Type B pancreatic cell (in vitro differentiated cells): Measurements from ENCODE around the gene PMS2. TPM values are rescaled to one million over a fixed set of nuclear protein-coding genes. Genes with fewer than 3 reads are reported as not detected.

Experiments
- DNase-seq: peaks from one replicate; pipeline ENCODE4 v3.0.0; 2021; ENCODE audit warnings: mixed read lengths; ENCODE audit not compliant: unreplicated experiment; ENCODE audit errors: extremely low spot score
- H3K27ac Mint-ChIP-seq: 2 replicates; pipeline ENCODE4 v1.8.0; 2021; ENCODE audit warnings: mild to moderate bottlenecking, mixed read lengths
- H3K27me3 Mint-ChIP-seq: 2 replicates; pipeline ENCODE4 v1.8.0; 2021; ENCODE audit warnings: mixed read lengths
- H3K36me3 Mint-ChIP-seq: 2 replicates; pipeline ENCODE4 v1.8.0; 2021; ENCODE audit warnings: mixed read lengths
- H3K4me1 Mint-ChIP-seq: one replicate; pipeline ENCODE4 v1.8.0; 2021; ENCODE audit warnings: mixed read lengths; ENCODE audit not compliant: unreplicated experiment
- H3K4me3 Mint-ChIP-seq: 2 replicates; pipeline ENCODE4 v1.8.0; 2021; ENCODE audit warnings: mild to moderate bottlenecking, mixed read lengths
- H3K9me3 Mint-ChIP-seq: 2 replicates; pipeline ENCODE4 v1.8.0; 2021; ENCODE audit warnings: mixed read lengths
- total RNA-seq: library from RNA; stranded (reverse); gene quantifications from 2 replicates; pipeline ENCODE4 v1.2.1, GENCODE V29; 2021; ENCODE audit warnings: low replicate concordance
- TF ChIP-seq, protein P1 (sequence below): fragments of 200-600 bp; sonication (generic); conservative IDR thresholded peaks from 2 replicates; pipeline ENCODE4 v1.5.0; 2021; ENCODE audit warnings: antibody characterized with exemption, mild to moderate bottlenecking

The PMS2 gene
- total RNA-seq, 1 donor from 2014 or later, result 20.6 TPM

DNA sequence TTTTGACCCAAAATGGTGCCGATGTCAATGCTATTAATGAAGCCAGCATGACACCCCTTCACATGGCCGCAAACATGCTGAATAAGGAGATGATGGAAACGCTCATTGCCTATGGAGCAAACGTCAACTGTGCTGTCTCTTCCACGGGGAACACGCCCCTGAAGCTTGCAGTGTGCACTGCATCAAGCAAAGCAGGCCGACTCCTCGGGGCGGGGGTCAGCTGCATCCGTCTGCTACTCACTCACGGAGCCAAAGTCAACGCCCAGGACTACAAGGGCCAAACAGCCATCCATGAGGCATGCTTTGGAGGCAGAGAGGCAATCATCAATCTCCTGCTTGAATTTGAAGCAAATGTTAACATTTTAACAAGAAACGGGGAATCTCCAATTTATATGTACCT lies 26.8 kb upstream of the PMS2 start:
- H3K36me3 Mint-ChIP-seq, result peaks cover 32% of the 10 kb centered on the region
- H3K27ac Mint-ChIP-seq, result no peak overlapping the region
- no peaks in the 10 kb centered on the region for H3K27me3 Mint-ChIP-seq
- no peaks in the 10 kb centered on the region for H3K4me1 Mint-ChIP-seq
- TF ChIP-seq, protein P1, sequence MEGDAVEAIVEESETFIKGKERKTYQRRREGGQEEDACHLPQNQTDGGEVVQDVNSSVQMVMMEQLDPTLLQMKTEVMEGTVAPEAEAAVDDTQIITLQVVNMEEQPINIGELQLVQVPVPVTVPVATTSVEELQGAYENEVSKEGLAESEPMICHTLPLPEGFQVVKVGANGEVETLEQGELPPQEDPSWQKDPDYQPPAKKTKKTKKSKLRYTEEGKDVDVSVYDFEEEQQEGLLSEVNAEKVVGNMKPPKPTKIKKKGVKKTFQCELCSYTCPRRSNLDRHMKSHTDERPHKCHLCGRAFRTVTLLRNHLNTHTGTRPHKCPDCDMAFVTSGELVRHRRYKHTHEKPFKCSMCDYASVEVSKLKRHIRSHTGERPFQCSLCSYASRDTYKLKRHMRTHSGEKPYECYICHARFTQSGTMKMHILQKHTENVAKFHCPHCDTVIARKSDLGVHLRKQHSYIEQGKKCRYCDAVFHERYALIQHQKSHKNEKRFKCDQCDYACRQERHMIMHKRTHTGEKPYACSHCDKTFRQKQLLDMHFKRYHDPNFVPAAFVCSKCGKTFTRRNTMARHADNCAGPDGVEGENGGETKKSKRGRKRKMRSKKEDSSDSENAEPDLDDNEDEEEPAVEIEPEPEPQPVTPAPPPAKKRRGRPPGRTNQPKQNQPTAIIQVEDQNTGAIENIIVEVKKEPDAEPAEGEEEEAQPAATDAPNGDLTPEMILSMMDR, result no peak
- no peaks in the 10 kb centered on the region for H3K9me3 Mint-ChIP-seq
- no peak for DNase-seq
- H3K4me3 Mint-ChIP-seq, result no peak overlapping the region

DNA sequence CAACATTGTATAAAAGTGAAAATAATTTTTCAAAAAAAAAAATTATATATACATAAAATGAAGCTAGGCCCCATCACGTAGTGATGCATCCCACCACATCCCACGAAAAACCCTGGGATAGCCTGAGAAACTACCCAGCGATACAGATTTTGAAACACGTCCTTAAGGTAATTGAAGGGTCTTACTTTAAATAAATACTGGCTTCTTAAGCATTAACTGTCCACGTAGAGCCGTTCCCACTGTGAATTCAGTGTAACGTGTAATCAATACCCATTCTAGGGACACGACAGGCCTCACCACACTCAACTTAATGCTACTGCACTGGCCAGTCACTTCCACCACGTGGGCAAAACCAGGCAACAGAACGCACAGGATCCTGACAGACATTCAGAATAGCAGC lies 26.3 kb upstream of the PMS2 start:
- H3K4me3 Mint-ChIP-seq, result no peak overlapping the region
- peaks cover 28% of the 10 kb centered on the region for H3K36me3 Mint-ChIP-seq
- H3K27me3 Mint-ChIP-seq, result no peaks in the 10 kb centered on the region
- no peaks in the 10 kb centered on the region for H3K9me3 Mint-ChIP-seq
- no peak overlapping the region for H3K27ac Mint-ChIP-seq
- TF ChIP-seq, protein P1, result no peak
- no peak for DNase-seq
- no peaks in the 10 kb centered on the region for H3K4me1 Mint-ChIP-seq

DNA sequence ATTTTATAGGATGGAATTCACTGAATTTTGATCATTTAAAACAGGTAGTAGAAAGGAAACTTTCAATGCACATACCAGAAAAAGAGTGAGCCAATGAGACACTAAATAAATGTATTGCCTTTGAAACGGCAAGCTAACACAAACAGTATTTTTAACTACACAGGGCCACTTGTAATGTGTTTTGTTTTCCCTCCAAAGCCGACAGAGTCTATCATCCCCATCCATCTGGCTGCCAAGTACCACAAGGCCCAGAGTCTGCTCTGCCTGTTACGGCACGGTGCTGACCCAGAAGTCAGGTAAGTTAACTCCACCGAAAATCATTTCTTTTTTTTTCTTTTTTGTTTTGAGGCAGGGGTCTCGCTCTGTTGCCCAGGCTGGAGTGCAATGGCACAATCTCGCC lies 23.8 kb upstream of the PMS2 start:
- TF ChIP-seq, protein P1, result no peak

DNA sequence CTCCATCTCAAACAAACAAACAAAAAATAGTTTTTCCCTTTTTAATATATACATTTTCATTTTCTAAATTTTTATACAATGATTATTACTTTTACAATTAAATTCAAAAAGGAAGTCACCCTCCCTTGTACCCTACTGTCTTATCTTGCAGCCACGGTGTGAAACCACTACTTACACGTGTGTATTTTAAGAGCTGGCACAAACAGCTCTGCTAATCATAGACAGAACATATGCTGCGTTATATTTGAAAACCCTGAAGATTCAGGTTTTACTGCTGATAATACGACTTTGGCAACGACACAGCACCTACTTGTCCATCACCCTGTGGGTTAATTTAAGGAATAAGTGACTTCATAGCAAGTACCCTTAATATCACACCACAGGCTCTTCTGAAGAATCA lies 23.3 kb upstream of the PMS2 start:
- Mint-ChIP-seq H3K27ac (no peak overlapping the region), H3K27me3 (no peaks in the 10 kb centered on the region), H3K36me3 (peaks cover 33% of the 10 kb centered on the region), H3K4me3 (no peak overlapping the region), H3K4me1 (no peaks in the 10 kb centered on the region), H3K9me3 (no peaks in the 10 kb centered on the region)
- no peak for DNase-seq
- TF ChIP-seq, protein P1, result no peak

More for the DNA sequence above, 23.8 kb upstream of the PMS2 start:
- H3K27ac Mint-ChIP-seq, result no peak overlapping the region
- H3K4me1 Mint-ChIP-seq, result no peaks in the 10 kb centered on the region
- no peak overlapping the region for H3K4me3 Mint-ChIP-seq
- no peaks in the 10 kb centered on the region for H3K9me3 Mint-ChIP-seq
- H3K27me3 Mint-ChIP-seq, result no peaks in the 10 kb centered on the region
- DNase-seq, result no peak
- peaks cover 28% of the 10 kb centered on the region for H3K36me3 Mint-ChIP-seq

DNA sequence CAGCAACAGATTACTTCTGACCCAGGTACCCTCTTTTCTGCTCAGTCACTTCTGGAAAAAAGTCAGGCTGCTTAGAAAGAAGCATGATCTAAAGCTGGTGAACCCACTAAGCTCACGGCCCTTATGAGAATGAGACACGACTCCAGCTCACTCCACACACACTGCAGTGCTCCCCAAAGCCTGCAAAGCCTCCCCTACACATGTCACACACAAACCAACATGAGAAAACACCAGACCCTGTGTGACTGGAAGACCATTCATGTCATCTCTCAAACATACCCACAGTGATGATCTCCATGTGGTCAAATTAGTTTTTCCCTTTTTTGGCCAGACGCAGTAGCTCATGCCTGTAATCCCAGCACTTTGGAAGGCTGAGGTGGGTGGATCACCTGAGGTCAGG lies 22.7 kb upstream of the PMS2 start:
- TF ChIP-seq, protein P1, result no peak
- Mint-ChIP-seq H3K9me3 (no peaks in the 10 kb centered on the region), H3K36me3 (peaks cover 36% of the 10 kb centered on the region), H3K27me3 (no peaks in the 10 kb centered on the region), H3K4me3 (no peak overlapping the region), H3K4me1 (no peaks in the 10 kb centered on the region), H3K27ac (no peak overlapping the region)
- no peak for DNase-seq

DNA sequence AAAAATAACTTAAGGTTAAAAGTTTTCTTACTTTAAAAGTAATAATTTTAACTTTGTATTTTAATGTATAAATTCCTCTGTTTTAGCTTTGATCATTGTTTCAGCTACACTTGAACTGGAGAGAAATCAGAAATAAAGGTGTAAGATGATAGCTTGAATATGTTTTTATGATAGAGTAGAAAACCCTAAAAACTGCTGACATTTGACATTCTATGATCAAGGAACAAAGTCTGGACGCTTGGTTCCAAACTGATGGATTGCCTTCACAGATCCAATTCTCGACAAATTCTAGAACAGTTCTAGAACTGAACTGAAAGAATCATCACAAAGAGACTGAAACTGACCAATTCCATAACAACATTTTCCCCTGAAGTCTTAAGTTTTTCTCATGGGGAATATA lies 22.1 kb upstream of the PMS2 start, which contains the start of gene ANKRD61:
Gene ANKRD61, plus strand, starts transcription at position 389 of the 400 bp plus-strand sequence. Its CDS starts 0 bp downstream, at position 389.
- H3K27ac Mint-ChIP-seq, result no peak within 1 kb of the TSS

More for the DNA sequence above, 22.1 kb upstream of the PMS2 start, which contains the start of gene ANKRD61:
- TF ChIP-seq, protein P1, result no peak
- no peaks in the 10 kb centered on the region for H3K9me3 Mint-ChIP-seq
- peaks cover 33% of the 10 kb centered on the region for H3K36me3 Mint-ChIP-seq
- no peaks in the 10 kb centered on the region for H3K27me3 Mint-ChIP-seq
- no peak within 1 kb of the TSS for H3K4me3 Mint-ChIP-seq
- DNase-seq, result no peak
- no peaks in the 10 kb centered on the region for H3K4me1 Mint-ChIP-seq
